ENCODE results near the gene LYAR.
"Not testable (repeated sequence)": the region's sequence is repeated elsewhere in the genome, so short reads cannot be mapped to it uniquely, and the experiment has no call there.

Gene LYAR

GRCh38 chr4:4267981-4268380 is 22.0 kb downstream of the LYAR start:
- DNase-seq (ENCODE audit: low read depth), result peak; percentile 24
- no peak for TF ChIP-seq CTCF (IDR thresholded peaks at IDR 0.05; ENCODE audit: low read length, missing control alignments)
- H3K4me3 ChIP-seq (replicated peaks; ENCODE audit: low read depth, low read length), result no peak overlapping the region

GRCh38 chr4:4260185-4260751 is 29.7 kb downstream of the LYAR start:
- peak; percentile 73 for TF ChIP-seq CTCF (IDR thresholded peaks at IDR 0.05; ENCODE audit: low read length, missing control alignments)
- H3K4me3 ChIP-seq (replicated peaks; ENCODE audit: low read depth, low read length), result no peak overlapping the region
- DNase-seq (ENCODE audit: low read depth), result peak; percentile 89

GRCh38 chr4:4259484-4260100 is 30.4 kb downstream of the LYAR start:
- no peak overlapping the region for H3K4me3 ChIP-seq (replicated peaks; ENCODE audit: low read depth, low read length)
- no peak for DNase-seq (ENCODE audit: low read depth)
- TF ChIP-seq CTCF (IDR thresholded peaks at IDR 0.05; ENCODE audit: low read length, missing control alignments), result no peak

GRCh38 chr4:4257705-4258104 is 32.2 kb downstream of the LYAR start:
- not testable (repeated sequence) for H3K4me3 ChIP-seq (replicated peaks; ENCODE audit: low read depth, low read length); DNase-seq (ENCODE audit: low read depth)

- TF ChIP-seq CTCF (IDR thresholded peaks at IDR 0.05; ENCODE audit: low read length, missing control alignments), result no peak
- no peak for DNase-seq (ENCODE audit: low read depth)
- H3K4me3 ChIP-seq (replicated peaks; ENCODE audit: low read depth, low read length), result no peak overlapping the region
Observed at GRCh38 chr4:4256799-4257198, 33.2 kb downstream of the LYAR start.

GRCh38 chr4:4254666-4255065 is 35.3 kb downstream of the LYAR start:
- no peak for DNase-seq (ENCODE audit: low read depth)
- no peak overlapping the region for H3K4me3 ChIP-seq (replicated peaks; ENCODE audit: low read depth, low read length)
- TF ChIP-seq CTCF (IDR thresholded peaks at IDR 0.05; ENCODE audit: low read length, missing control alignments), result no peak

- TF ChIP-seq CTCF (IDR thresholded peaks at IDR 0.05; ENCODE audit: low read length, missing control alignments), result no peak
- H3K4me3 ChIP-seq (replicated peaks; ENCODE audit: low read depth, low read length), result no peak overlapping the region
Observed at GRCh38 chr4:4254199-4254598, 35.8 kb downstream of the LYAR start.

More at GRCh38 chr4:4254199-4254598, 35.8 kb downstream of the LYAR start:
- DNase-seq (ENCODE audit: low read depth), result no peak
